K562 (cell line): ENCODE results near the gene KL. TPM values are rescaled to one million over a fixed set of nuclear protein-coding genes. Genes with fewer than 3 reads are reported as not detected.

Source experiments
- ATAC-seq: fragments of 200-7000 bp; cut with Tn5 transposase; 3 replicates; pipeline ENCODE4 v1.9.1; 2020; ENCODE audit warnings: moderate library complexity
- BruUV-seq: library from RNA; stranded (reverse); fragments of 400-500 nt; replicated peaks from 2 replicates; lab custom pipeline; 2021; lab: Mats Ljungman, UMichigan
- CTCF ChIA-PET: fragments of 300-600 bp; formaldehyde crosslinking; extraction: SDS; loops from one replicate; lab custom pipeline; 2021; ENCODE audit warnings: low intra/inter-chr PET ratio; lab: Yijun Ruan, JAX
- POLR2A ChIA-PET: fragments of 300-600, 350-650 bp; sonication (Branson Sonifier 250); formaldehyde crosslinking; extraction: SDS; loops from one replicate; lab custom pipeline; 2021; ENCODE audit warnings: antibody characterized with exemption, inconsistent platforms; lab: Yijun Ruan, JAX
- DNase-seq, 4 experiments: peaks; one replicate each; pipeline versions ENCODE4 v3.0.0 to v3.0.0-alpha.2; 2011 to 2018; ENCODE audit warnings: low spot score in 3 of 4, mixed read lengths in 3 of 4; ENCODE audit errors: extremely low read depth in 1 of 4
- FAIRE-seq: peaks from 2 replicates; lab custom pipeline; 2011; peaks lifted over from hg19 to GRCh38; lab: Jason Lieb, UNC
- H2AFZ ChIP-seq: 2 replicates; pipeline ENCODE4 v1.6.0; 2011; ENCODE audit warnings: low read depth, low read length, control low read depth, inconsistent platforms
- H3K27ac ChIP-seq: fragments of 200-600 bp; 3 replicates; pipeline ENCODE4 v1.8.0; 2011; ENCODE audit warnings: low read depth, mild to moderate bottlenecking, control low read depth, inconsistent platforms, low read length, moderate library complexity, mixed read lengths; ENCODE audit errors: extremely low read depth
- H3K27me3 ChIP-seq, 2 experiments: fragments of 300-600 bp in 1 of 2; 2 replicates in 1 of 2; 3 replicates in 1 of 2; pipeline versions ENCODE4 v1.6.0 to v1.8.0; 2011; ENCODE audit warnings: inconsistent platforms in 2 of 2, low read length in 2 of 2, mild to moderate bottlenecking in 1 of 2, mixed read lengths in 1 of 2, moderate library complexity in 1 of 2; ENCODE audit not compliant: control insufficient read depth in 2 of 2, insufficient read depth in 2 of 2
- H3K36me3 ChIP-seq: fragments of 300-600 bp; 3 replicates; pipeline ENCODE4 v1.8.0; 2011; ENCODE audit warnings: mild to moderate bottlenecking, low read length, inconsistent platforms; ENCODE audit not compliant: control insufficient read depth, insufficient read depth
- H3K4me1 ChIP-seq, 2 experiments: fragments of 200-600 bp in 1 of 2; replicated peaks in 1 of 2; 2 replicates in 1 of 2; 3 replicates in 1 of 2; pipeline versions ENCODE4 v1.5.1 to v1.8.0; 2011; ENCODE audit warnings: inconsistent platforms in 2 of 2, low read length in 2 of 2, mild to moderate bottlenecking in 1 of 2, mixed read lengths in 1 of 2, moderate library complexity in 1 of 2; ENCODE audit not compliant: control insufficient read depth in 2 of 2, insufficient read depth in 2 of 2
- H3K4me2 ChIP-seq: 2 replicates; pipeline ENCODE4 v1.6.1; 2011; ENCODE audit warnings: low read length, control low read depth, inconsistent platforms, mixed read lengths; ENCODE audit not compliant: insufficient read depth
- H3K4me3 ChIP-seq: fragments of 200-600 bp; sonication (generic), shearing (Covaris generic); 2 replicates; pipeline ENCODE4 v1.5.1; 2016; ENCODE audit warnings: control low read depth, inconsistent platforms
- H3K79me2 ChIP-seq: fragments of 200-600 bp; 3 replicates; pipeline ENCODE4 v1.8.0; 2011; ENCODE audit warnings: low read length, inconsistent platforms; ENCODE audit not compliant: control insufficient read depth, insufficient read depth
- H3K9ac ChIP-seq, 2 experiments: 2 replicates each; pipeline versions ENCODE4 v1.6.0 to v1.6.1; 2011; ENCODE audit warnings: low read depth in 2 of 2, low read length in 2 of 2, control low read depth in 1 of 2, inconsistent platforms in 1 of 2, mild to moderate bottlenecking in 1 of 2, mixed read lengths in 1 of 2; ENCODE audit not compliant: insufficient read depth in 1 of 2
- H3K9me1 ChIP-seq: one replicate; pipeline ENCODE4 v1.6.0; 2011; ENCODE audit warnings: inconsistent platforms, mild to moderate bottlenecking, low read length, moderate library complexity; ENCODE audit not compliant: control insufficient read depth, insufficient read depth
- H3K9me3 ChIP-seq: replicated peaks from 2 replicates; pipeline ENCODE4 v1.5.1; 2011; ENCODE audit warnings: low read depth, low read length, inconsistent platforms; ENCODE audit not compliant: control insufficient read depth, insufficient read depth
- H4K20me1 ChIP-seq: replicated peaks from 2 replicates; pipeline ENCODE4 v1.6.1; 2011; ENCODE audit warnings: low read length, inconsistent platforms, mixed read lengths; ENCODE audit not compliant: control insufficient read depth, insufficient read depth
- ASH1L ChIP-seq: fragments of 450-650 bp; IDR thresholded peaks from 2 replicates; pipeline ENCODE4 v1.6.1; 2018; ENCODE audit warnings: borderline replicate concordance, mild to moderate bottlenecking, low read depth; ENCODE audit not compliant: partially characterized antibody
- CAMTA2 ChIP-seq: fragments of 250-450 bp; sonication (Bioruptor Pico); conservative IDR thresholded peaks from 2 replicates; pipeline ENCODE4 v1.5.1; 2022
- CTCF ChIP-seq, 3 experiments: IDR thresholded peaks in 2 of 3; conservative IDR thresholded peaks in 1 of 3; 2 replicates each; pipeline ENCODE4 v1.5.1; 2011 to 2012; ENCODE audit warnings: low read length in 3 of 3, mild to moderate bottlenecking in 3 of 3, control low read depth in 2 of 3, improper control_type of control experiment in 1 of 3, inconsistent platforms in 1 of 3, low read depth in 1 of 3, mixed read lengths in 1 of 3, moderate library complexity in 1 of 3; ENCODE audit not compliant: insufficient read depth in 2 of 3
- CTCFL ChIP-seq: IDR thresholded peaks from 2 replicates; pipeline ENCODE4 v1.6.1; 2011; ENCODE audit warnings: borderline replicate concordance, low read depth, mild to moderate bottlenecking, moderate library complexity, low read length; ENCODE audit not compliant: insufficient read depth, poor library complexity, severe bottlenecking
- PRPF4 ChIP-seq: fragments of 200-400 bp; formaldehyde crosslinking; IDR thresholded peaks from one replicate; pipeline ENCODE4 v1.6.1; 2017; ENCODE audit warnings: low read length, low read depth, mild to moderate bottlenecking; ENCODE audit not compliant: insufficient read depth, poor library complexity, severe bottlenecking
- WGBS: fragments of 100-300 bp; shearing (Covaris generic); methylation state at CpG from one replicate; pipeline ENCODE4 v1.1.6; 2016; ENCODE audit warnings: low coverage, mixed read lengths; ENCODE audit not compliant: insufficient coverage; ENCODE audit errors: missing lambda C conversion rate; 5-methylcytosine and 5-hydroxymethylcytosine counted together
- in situ Hi-C: fragments of 300-500 bp; cut with MboI; formaldehyde crosslinking; loops from 4 replicates; pipeline ENCODE4 v1.15.0; 2018; ENCODE audit warnings: inconsistent platforms, mixed read lengths
- intact Hi-C: fragments of 100-400 bp; cut with micrococcal nuclease; formaldehyde crosslinking; loops from 2 replicates; pipeline ENCODE4 v1.14.2; 2022
- polyA plus RNA-seq, 8 experiments: library from polyadenylated mRNA; depleted of rRNA in 4 of 8; stranded (reverse) in 5 of 8; unstranded in 3 of 8; fragments of >200 nt; fragmentation: Nextera tagmentation in 2 of 8; fragmentation: Illumina TruSeq in 1 of 8; extraction: Ambion mirVana in 2 of 8; extraction: Trizol in 1 of 8; gene quantifications; 2 replicates each; pipeline versions ENCODE4 v1.2.1 to v1.2.3, GENCODE V29; 2011 to 2014; ENCODE audit warnings: inconsistent platforms in 1 of 8, missing spikeins in 1 of 8
- total RNA-seq, 7 experiments: library from RNA; depleted of rRNA in 6 of 7; stranded (reverse); fragments of >200 nt in 6 of 7; fragmentation: Illumina TruSeq in 2 of 7; extraction: Trizol in 2 of 7; gene quantifications; 2 replicates each; pipeline versions ENCODE4 v1.2.1 to v1.2.3, GENCODE V29; 2011 to 2021; ENCODE audit warnings: low replicate concordance in 1 of 7

Gene KL
- total and polyA plus RNA-seq, 9 of the 15 experiments (the other 6 are each of a cell fraction or from before 2014, with no cell fraction given), result not detected

- H3K27ac ChIP-seq, result no peak overlapping the region
- no peaks in the 10 kb centered on the region for H3K27me3 ChIP-seq
- no peak for ATAC-seq
- H2AFZ ChIP-seq, result no peak overlapping the region
- no peaks in the 10 kb centered on the region for H3K79me2 ChIP-seq
- 16% methylated on average over 2 of the region's 2 CpGs for WGBS
- intact Hi-C loops, result no loop called here
- H4K20me1 ChIP-seq, result no peaks in the 10 kb centered on the region
- no peaks in the 10 kb centered on the region for H3K4me1 ChIP-seq
- in situ Hi-C loops, result no loop called here
- FAIRE-seq, result no peak
- no peak overlapping the region for H3K4me2 ChIP-seq
- no peaks in the 10 kb centered on the region for H3K9me1 ChIP-seq
- no peak for DNase-seq
- no peak for TF ChIP-seq PRPF4
- TF ChIP-seq ASH1L, result no peak
- CTCF ChIA-PET, result no interaction called here
- no TSS peak for BruUV-seq
- H3K36me3 ChIP-seq, result no peaks in the 10 kb centered on the region
- no peak overlapping the region for H3K9ac ChIP-seq
- H3K9me3 ChIP-seq, result no peaks in the 10 kb centered on the region
- H3K4me3 ChIP-seq, result no peak overlapping the region
- POLR2A ChIA-PET, result no interaction called here
These were observed 93.1 kb downstream of the KL start for GRCh38 chr13:33109271-33109697.

- 1% methylated on average over 10 of the region's 10 CpGs for WGBS
- no TSS peak for BruUV-seq
- H3K27me3 ChIP-seq, result no peaks in the 10 kb centered on the region
- intact Hi-C loops (no loop called here), in situ Hi-C loops (no loop called here)
- TF ChIP-seq CTCF (IDR thresholded peaks at IDR 0.05 in 2 of 3, conservative IDR thresholded peaks at IDR 0.05 in 1 of 3; ENCODE audit: insufficient read depth in 2 of 3, low read depth in 1 of 3, low read length in 3 of 3), result peak; percentile 24 to 44 (median 36); a peak in 4 of 6 replicates
- TF ChIP-seq CAMTA2, result no peak
- peak; percentile 3 for TF ChIP-seq CTCFL
- ChIA-PET POLR2A (no interaction called here), CTCF (no interaction called here)
- no peak overlapping the region for H3K9ac ChIP-seq
- no peak for FAIRE-seq
- no peak overlapping the region for H3K27ac ChIP-seq
- H3K9me1 ChIP-seq, result no peaks in the 10 kb centered on the region
- no peaks in the 10 kb centered on the region for H3K36me3 ChIP-seq
- DNase-seq, result peak; percentile 6 to 19 (median 7)
- no peaks in the 10 kb centered on the region for H3K79me2 ChIP-seq
- no peak overlapping the region for H2AFZ ChIP-seq
- no peaks in the 10 kb centered on the region for H4K20me1 ChIP-seq
- ATAC-seq, result peak; percentile 78; the same call in 2 of the 3 replicates
- no peak overlapping the region for H3K4me3 ChIP-seq
- no peaks in the 10 kb centered on the region for H3K9me3 ChIP-seq
- H3K4me2 ChIP-seq, result no peak overlapping the region
- no peaks in the 10 kb centered on the region for H3K4me1 ChIP-seq
These were observed 93.6 kb downstream of the KL start for GRCh38 chr13:33109801-33110200.
